SK-N-SH treated with all-trans-retinoic acid at 6 μM for 48 hours (cell line): ENCODE data around the gene CCDC8.

Experiments used
- BACH2 ChIP-seq: fragments of 250-450 bp; sonication (Bioruptor Pico); IDR thresholded peaks from 2 replicates; pipeline ENCODE4 v1.9.0; 2021; ENCODE audit warnings: mild to moderate bottlenecking, borderline replicate concordance
- CREB5 ChIP-seq: fragments of 250-450 bp; sonication (Bioruptor Pico); IDR thresholded peaks from 2 replicates; pipeline ENCODE4 v1.5.1; 2020; ENCODE audit warnings: low read depth, mild to moderate bottlenecking, moderate library complexity
- CSRNP3 ChIP-seq: fragments of 250-450 bp; sonication (Bioruptor Pico); IDR thresholded peaks from 2 replicates; pipeline ENCODE4 v1.5.1; 2021; ENCODE audit warnings: mild to moderate bottlenecking, moderate library complexity
- PATZ1 ChIP-seq: fragments of 250-450 bp; sonication (Bioruptor Pico); IDR thresholded peaks from 2 replicates; pipeline ENCODE4 v1.8.0; 2020; ENCODE audit warnings: mild to moderate bottlenecking, moderate library complexity, borderline replicate concordance
- POU6F1 ChIP-seq: fragments of 250-450 bp; sonication (Bioruptor Pico); IDR thresholded peaks from 2 replicates; pipeline ENCODE4 v1.8.0; 2021; ENCODE audit warnings: low read depth, mild to moderate bottlenecking, moderate library complexity, borderline replicate concordance
- RARB ChIP-seq: fragments of 250-450 bp; sonication (Bioruptor Pico); IDR thresholded peaks from 2 replicates; pipeline ENCODE4 v1.8.0; 2021; ENCODE audit warnings: mild to moderate bottlenecking, moderate library complexity
- TCF4 ChIP-seq: fragments of 250-450 bp; sonication (Bioruptor Pico); IDR thresholded peaks from 2 replicates; pipeline ENCODE4 v1.8.0; 2021; ENCODE audit warnings: mild to moderate bottlenecking, moderate library complexity, borderline replicate concordance
- TSHZ2 ChIP-seq: fragments of 250-450 bp; sonication (Bioruptor Pico); IDR thresholded peaks from 2 replicates; pipeline ENCODE4 v1.5.0; 2020; ENCODE audit warnings: mild to moderate bottlenecking, moderate library complexity
- ZNF565 ChIP-seq: fragments of 450-650 bp; formaldehyde crosslinking; conservative IDR thresholded peaks from 2 replicates; pipeline ENCODE4 v1.5.0; 2020; ENCODE audit warnings: low read depth, mild to moderate bottlenecking, moderate library complexity

DNA sequence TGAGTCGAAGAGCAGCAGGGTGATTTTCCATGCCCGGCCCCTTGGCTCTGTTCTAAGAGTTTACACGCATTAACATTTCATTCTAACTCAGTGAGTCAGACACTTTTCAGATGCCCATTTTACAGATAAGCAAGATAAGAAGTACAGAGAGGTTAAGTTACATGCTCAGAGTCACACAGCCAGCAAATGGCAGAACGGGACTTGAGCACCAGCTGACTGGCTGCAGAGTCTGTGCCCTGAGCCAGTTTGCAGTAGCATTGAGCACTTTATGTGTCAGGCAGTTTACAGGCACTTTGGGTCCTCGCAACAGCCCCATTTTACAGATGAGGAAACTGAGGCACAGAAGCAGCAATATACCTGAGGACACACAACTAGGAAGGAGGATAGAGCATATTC lies 19.0 kb downstream of the CCDC8 start:
- TF ChIP-seq BACH2 (CRISPR knock-in tag) (no peak), POU6F1 (CRISPR knock-in tag) (no peak), TCF4 (CRISPR knock-in tag) (no peak), PATZ1 (CRISPR knock-in tag) (no peak), CREB5 (CRISPR knock-in tag) (no peak), ZNF565 (CRISPR knock-in tag) (no peak), CSRNP3 (CRISPR knock-in tag) (no peak), RARB (CRISPR knock-in tag) (no peak), TSHZ2 (no peak)
